ENCODE results near the gene RBM46.

RBM46 gene

GRCh38 chr4:154877110-154877760 lies 96.2 kb downstream of the RBM46 start:
- no peak for TF ChIP-seq ZFX (IDR thresholded peaks at IDR 0.05)
- no peak for TF ChIP-seq CTCF (conservative IDR thresholded peaks at IDR 0.05)
- no peak overlapping the region for H3K27ac ChIP-seq
